Bronchial smooth muscle cell (primary cell): Measurements from ENCODE around the gene ZNF554. TPM values are rescaled to one million over a fixed set of nuclear protein-coding genes. Genes with fewer than 3 reads are reported as not detected.

Source experiments
- total RNA-seq: library from RNA; depleted of rRNA; stranded (reverse); fragments of >200 nt; gene quantifications from 2 replicates; pipeline ENCODE4 v1.2.1, GENCODE V29; 2014

Gene ZNF554
- 4.0 and 4.1 TPM in 2 replicates for total RNA-seq

GRCh38 chr19:2819540-2820111 lies at the start of gene ZNF554:
Gene ZNF554, plus strand, starts transcription at chr19:2819868. Its CDS starts 204 bp downstream, at chr19:2820072.

GRCh38 chr19:2782936-2783780 lies 36.5 kb upstream of the ZNF554 start, which contains the start of gene SGTA:
Gene SGTA, minus strand, starts transcription at chr19:2783273. Its CDS starts 14,205 bp downstream, at chr19:2769068.

GRCh38 chr19:2785244-2785997 lies 34.2 kb upstream of the ZNF554 start, which contains the start of gene THOP1:
Gene THOP1, plus strand, starts transcription at chr19:2785503. Its CDS starts 160 bp downstream, at chr19:2785663.

GRCh38 chr19:2840794-2841791 lies 21.4 kb downstream of the ZNF554 start, which contains the start of gene ZNF555:
Gene ZNF555, plus strand, starts transcription at chr19:2841475. Its CDS starts 98 bp downstream, at chr19:2841573.

GRCh38 chr19:2867025-2867991 lies 47.6 kb downstream of the ZNF554 start, which contains the start of gene ZNF556:
Gene ZNF556, plus strand, starts transcription at chr19:2867335. Its CDS starts 87 bp downstream, at chr19:2867422.

Other genes starting within 250 kb of the ZNF554 start
- 0.17 and 0.47 TPM in 2 replicates for gene GNG7, start 117.2 kb upstream of the ZNF554 start, total RNA-seq
- gene DIRAS1, start 98.5 kb upstream of the ZNF554 start, total RNA-seq, result 2.0 and 7.2 TPM in 2 replicates
- gene SLC39A3, start 79.9 kb upstream of the ZNF554 start, total RNA-seq, result 21.6 and 30.7 TPM in 2 replicates
- gene SGTA, start 36.6 kb upstream of the ZNF554 start, total RNA-seq, result 18.0 and 18.4 TPM in 2 replicates
- gene THOP1, start 34.4 kb upstream of the ZNF554 start, total RNA-seq, result 51.5 and 54.9 TPM in 2 replicates
- gene ZNF555, start 21.6 kb downstream of the ZNF554 start, total RNA-seq, result 3.8 and 7.3 TPM in 2 replicates
- 0.09 TPM in 1 of 2 replicates, not detected in the other for gene ZNF556, start 47.5 kb downstream of the ZNF554 start, total RNA-seq
- 3.5 TPM in 2 replicates for gene ZNF57, start 81.1 kb downstream of the ZNF554 start, total RNA-seq
- 3.3 and 4.3 TPM in 2 replicates for gene ZNF77, start 125.1 kb downstream of the ZNF554 start, total RNA-seq
- 0.63 and 0.94 TPM in 2 replicates for gene TLE6, start 157.7 kb downstream of the ZNF554 start, total RNA-seq
- 1.6 and 4.3 TPM in 2 replicates for gene TLE2, start 209.4 kb downstream of the ZNF554 start, total RNA-seq
- gene TLE5, start 242.6 kb downstream of the ZNF554 start, total RNA-seq, result 118 and 134 TPM in 2 replicates